Testis (tissue), 2 donors: Measurements from ENCODE around the gene DRGX.

Experiments used
- POLR2A ChIP-seq: fragments of 450-650 bp; IDR thresholded peaks from one replicate; pipeline ENCODE4 v1.6.1; 2017; ENCODE audit warnings: antibody characterized with exemption, mild to moderate bottlenecking, moderate library complexity
- TF ChIP-seq, protein P1 (sequence below), 3 experiments: fragments of 450-650 bp in 2 of 3; fragments of 200-600 bp in 1 of 3; sonication (generic) in 1 of 3; IDR thresholded peaks; one replicate each; pipeline ENCODE4 v1.5.1; 2016 to 2019; ENCODE audit warnings: antibody characterized with exemption in 3 of 3, mild to moderate bottlenecking in 2 of 3, moderate library complexity in 1 of 3

GRCh38 chr10:49403363-49403762 is 7.5 kb upstream of the DRGX start:
- TF ChIP-seq, protein P1, sequence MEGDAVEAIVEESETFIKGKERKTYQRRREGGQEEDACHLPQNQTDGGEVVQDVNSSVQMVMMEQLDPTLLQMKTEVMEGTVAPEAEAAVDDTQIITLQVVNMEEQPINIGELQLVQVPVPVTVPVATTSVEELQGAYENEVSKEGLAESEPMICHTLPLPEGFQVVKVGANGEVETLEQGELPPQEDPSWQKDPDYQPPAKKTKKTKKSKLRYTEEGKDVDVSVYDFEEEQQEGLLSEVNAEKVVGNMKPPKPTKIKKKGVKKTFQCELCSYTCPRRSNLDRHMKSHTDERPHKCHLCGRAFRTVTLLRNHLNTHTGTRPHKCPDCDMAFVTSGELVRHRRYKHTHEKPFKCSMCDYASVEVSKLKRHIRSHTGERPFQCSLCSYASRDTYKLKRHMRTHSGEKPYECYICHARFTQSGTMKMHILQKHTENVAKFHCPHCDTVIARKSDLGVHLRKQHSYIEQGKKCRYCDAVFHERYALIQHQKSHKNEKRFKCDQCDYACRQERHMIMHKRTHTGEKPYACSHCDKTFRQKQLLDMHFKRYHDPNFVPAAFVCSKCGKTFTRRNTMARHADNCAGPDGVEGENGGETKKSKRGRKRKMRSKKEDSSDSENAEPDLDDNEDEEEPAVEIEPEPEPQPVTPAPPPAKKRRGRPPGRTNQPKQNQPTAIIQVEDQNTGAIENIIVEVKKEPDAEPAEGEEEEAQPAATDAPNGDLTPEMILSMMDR (IDR thresholded peaks at IDR 0.05), result no peak
- no peak for TF ChIP-seq POLR2A
